ENCODE results near the gene IL1A. TPM values are rescaled to one million over a fixed set of nuclear protein-coding genes. Genes with fewer than 3 reads are reported as not detected.

The IL1A gene
- total RNA-seq, 2 experiments from 2014 or later: 0.16 to 0.20 TPM

DNA sequence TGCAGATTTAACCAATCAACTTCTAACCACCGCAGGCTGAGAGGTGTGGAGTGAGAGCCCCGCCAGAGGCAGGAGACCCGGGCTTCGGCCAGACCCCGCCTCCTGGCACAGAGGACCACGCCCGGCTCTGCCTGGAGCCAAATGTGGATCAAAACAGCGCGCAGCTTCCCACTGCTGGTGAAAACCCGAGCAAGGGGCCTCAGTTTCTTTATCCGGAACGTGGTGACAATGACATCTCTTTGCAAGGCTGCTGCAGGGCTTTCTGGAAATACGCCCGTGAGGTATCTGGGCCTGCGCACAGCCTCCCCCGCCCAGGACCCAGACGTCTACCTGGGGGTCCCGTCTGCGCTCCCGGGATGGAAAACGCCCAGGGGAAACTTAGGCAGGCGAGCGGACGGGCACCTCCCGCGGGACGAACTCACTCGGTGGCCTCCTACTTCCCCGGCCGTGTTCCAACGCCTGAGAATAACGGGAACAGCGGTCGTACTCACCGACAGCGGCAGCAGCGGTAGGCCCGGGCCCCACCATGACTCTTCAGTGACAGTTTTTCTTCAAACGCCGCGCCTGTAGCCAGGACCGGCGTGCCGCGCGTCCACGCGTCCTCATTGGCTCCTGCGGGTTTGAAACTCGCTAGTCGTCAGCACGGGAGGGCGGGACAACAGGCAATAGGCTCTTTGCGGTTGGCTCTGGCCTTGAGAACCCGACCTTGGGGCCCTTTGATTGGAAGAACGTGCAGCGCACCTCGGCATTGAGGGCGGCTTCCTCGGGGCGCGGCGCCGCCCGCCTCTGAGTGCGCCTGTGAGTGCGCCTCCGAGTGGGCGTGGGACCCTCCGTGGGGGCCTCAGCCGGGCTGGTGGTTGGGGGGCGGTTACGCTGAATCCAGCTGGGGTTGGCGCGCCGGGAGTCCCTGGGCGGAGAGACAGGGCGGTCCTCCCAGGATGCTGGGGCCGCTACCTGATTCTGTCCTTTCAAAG, 19.9 kb downstream of the IL1A start, which contains the start of gene CKAP2L:
CKAP2L (minus strand) TSS at position 539 of the 974 bp plus-strand sequence; CDS start at position 528, 11 bp downstream.
- Mint-ChIP-seq H3K9me3 (no peaks in the 10 kb centered on the region), H3K27ac (peak within 1 kb of the TSS; percentile 89), H3K27me3 (no peaks in the 10 kb centered on the region), H3K4me3 (peak within 1 kb of the TSS; percentile 97), H3K4me1 (peaks cover 8% of the 10 kb centered on the region), H3K36me3 (peaks cover 10% of the 10 kb centered on the region)
- DNase-seq: peak; percentile 95

DNA sequence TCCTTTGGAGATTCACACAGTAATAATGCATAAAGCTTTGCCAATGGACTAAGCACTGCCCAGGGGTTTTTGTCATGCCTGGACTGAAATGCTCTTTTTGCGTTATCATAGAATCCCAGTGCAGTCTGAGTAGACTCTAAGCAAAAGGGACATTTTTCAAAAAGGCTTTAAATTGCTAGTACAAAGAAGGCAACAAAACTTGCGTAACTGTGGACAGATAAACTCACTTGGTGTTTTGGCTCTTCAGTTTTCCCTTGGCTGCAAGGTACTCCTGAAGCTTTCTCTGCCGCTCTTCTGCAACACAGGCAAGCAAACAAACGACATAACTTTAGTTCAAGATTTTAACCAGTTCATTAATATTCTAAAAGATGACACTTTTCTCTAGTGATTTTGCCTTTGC, 22.0 kb downstream of the IL1A start:
- H3K27ac Mint-ChIP-seq: no peak overlapping the region
- peaks cover 10% of the 10 kb centered on the region for H3K36me3 Mint-ChIP-seq
- peaks cover 3% of the 10 kb centered on the region for H3K4me1 Mint-ChIP-seq

DNA sequence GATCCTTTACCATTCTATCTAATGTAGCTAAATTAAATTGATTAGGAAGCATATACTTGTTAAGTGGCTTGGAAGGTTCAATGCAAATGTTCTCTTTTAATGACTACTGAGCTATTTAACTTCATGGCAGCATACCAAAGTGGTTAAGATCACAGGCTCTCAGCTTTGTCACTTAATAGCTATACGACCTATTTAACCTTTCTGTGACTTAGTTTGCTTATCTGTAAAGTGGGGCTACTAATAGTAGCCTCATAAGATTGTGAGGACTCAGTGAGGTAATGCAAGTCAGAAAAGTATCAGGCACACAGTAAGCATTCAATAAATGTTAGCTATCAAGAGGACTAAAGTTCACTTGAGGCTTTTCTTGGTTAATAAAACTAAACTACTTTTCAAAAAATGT, 24.1 kb downstream of the IL1A start:
- H3K4me1 Mint-ChIP-seq: peaks cover 1% of the 10 kb centered on the region
- no peak overlapping the region for H3K27ac Mint-ChIP-seq
- no peaks in the 10 kb centered on the region for H3K27me3 Mint-ChIP-seq
- no peaks in the 10 kb centered on the region for H3K9me3 Mint-ChIP-seq
- H3K4me3 Mint-ChIP-seq: no peak overlapping the region
- no peak for DNase-seq
- H3K36me3 Mint-ChIP-seq: peaks cover 19% of the 10 kb centered on the region

More for the DNA sequence above, 22.0 kb downstream of the IL1A start:
- Mint-ChIP-seq H3K27me3 (no peaks in the 10 kb centered on the region), H3K9me3 (no peaks in the 10 kb centered on the region), H3K4me3 (no peak overlapping the region)
- no peak for DNase-seq

DNA sequence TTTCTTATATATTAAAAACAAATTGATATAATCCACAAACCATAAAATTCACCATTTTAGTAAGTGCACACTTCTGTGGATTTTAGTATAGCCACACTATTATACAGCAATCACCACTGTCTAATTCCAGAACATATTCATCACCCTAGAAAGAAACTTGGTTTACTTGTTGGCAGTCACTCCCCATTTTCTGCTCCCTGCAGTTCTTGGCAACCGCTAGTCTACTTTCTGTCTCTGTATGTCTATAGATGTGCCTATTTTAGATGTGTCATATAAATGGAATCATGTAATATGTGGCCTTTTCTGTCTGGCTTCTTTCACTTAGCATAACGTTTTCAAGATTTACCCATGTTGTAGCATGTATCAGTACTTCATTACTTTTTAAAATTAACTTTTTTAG, 25.6 kb downstream of the IL1A start:
- H3K9me3 Mint-ChIP-seq: no peaks in the 10 kb centered on the region
- H3K27me3 Mint-ChIP-seq: no peaks in the 10 kb centered on the region
- H3K4me1 Mint-ChIP-seq: no peaks in the 10 kb centered on the region

DNA sequence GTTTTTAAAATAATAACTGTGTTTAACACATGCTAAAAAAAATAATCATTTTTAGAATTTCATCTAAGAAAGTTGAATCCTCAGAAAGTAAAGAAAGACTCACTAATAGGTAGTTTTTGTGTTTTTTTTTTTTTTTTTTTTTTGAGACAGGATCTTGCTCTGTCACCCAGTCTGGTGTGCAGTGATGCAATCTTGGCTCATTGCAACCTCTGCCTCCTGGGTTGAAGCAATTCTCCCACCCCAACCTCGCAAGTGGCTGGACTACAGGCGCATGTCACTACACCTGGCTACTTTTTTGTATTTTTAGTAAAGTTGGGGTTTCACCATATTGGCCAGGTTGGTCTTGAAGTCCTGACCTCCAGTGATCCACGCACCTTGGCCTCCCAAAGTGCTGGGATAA, 27.0 kb downstream of the IL1A start:
- H3K4me3 Mint-ChIP-seq: no peak overlapping the region

More for the DNA sequence above, 25.6 kb downstream of the IL1A start:
- H3K27ac Mint-ChIP-seq: no peak overlapping the region
- no peak for DNase-seq
- no peak overlapping the region for H3K4me3 Mint-ChIP-seq
- H3K36me3 Mint-ChIP-seq: peaks cover 30% of the 10 kb centered on the region

DNA sequence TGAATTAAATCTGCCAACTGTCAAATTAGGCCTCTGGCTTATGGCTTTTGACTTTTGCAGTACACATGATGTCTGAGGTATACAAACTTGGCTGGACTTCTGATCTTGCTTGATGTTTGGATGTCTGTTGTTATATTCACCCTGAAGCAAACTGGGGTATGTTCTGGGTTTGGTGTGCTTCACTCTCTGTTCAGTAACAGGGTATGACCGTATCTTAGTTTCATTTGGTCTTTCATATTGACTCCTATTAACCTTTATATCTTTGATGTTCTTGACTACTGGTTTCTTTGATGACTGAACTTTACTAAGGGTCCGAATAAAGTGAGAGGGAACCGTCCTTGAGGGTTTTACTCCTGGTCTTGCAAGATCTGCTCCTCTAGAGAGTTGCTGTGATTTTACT, 28.1 kb downstream of the IL1A start:
- no peak overlapping the region for H3K27ac Mint-ChIP-seq
- no peak for DNase-seq
- no peaks in the 10 kb centered on the region for H3K9me3 Mint-ChIP-seq
- no peaks in the 10 kb centered on the region for H3K27me3 Mint-ChIP-seq
- peaks cover 3% of the 10 kb centered on the region for H3K4me1 Mint-ChIP-seq
- H3K36me3 Mint-ChIP-seq: peaks cover 29% of the 10 kb centered on the region
- H3K4me3 Mint-ChIP-seq: no peak overlapping the region

More for the DNA sequence above, 27.0 kb downstream of the IL1A start:
- Mint-ChIP-seq H3K27me3 (no peaks in the 10 kb centered on the region), H3K27ac (no peak overlapping the region), H3K4me1 (peaks cover 3% of the 10 kb centered on the region), H3K36me3 (peaks cover 31% of the 10 kb centered on the region), H3K9me3 (no peaks in the 10 kb centered on the region)
- no peak for DNase-seq

DNA sequence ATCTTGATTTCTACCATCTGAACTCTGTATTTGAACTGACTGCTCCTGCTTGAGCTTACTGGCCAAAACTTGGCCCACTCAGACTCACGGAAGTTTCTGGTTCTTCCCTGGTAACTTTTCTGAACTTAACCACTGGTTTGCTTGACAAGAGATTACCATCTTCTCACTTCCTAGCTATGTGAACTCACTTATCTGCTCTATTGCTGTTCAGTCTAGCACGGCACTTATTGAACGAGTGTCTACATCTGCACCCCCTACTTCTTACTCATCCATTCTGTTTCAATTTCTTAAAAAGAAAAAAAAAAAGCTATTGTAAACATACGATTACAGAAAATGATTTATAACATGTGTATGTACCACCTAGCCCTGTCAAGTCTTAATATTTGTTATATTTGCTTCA, 28.8 kb downstream of the IL1A start:
- no peak overlapping the region for H3K27ac Mint-ChIP-seq
- H3K4me1 Mint-ChIP-seq: peaks cover 3% of the 10 kb centered on the region
- DNase-seq: no peak
- H3K27me3 Mint-ChIP-seq: no peaks in the 10 kb centered on the region
- H3K36me3 Mint-ChIP-seq: peaks cover 29% of the 10 kb centered on the region
- H3K4me3 Mint-ChIP-seq: no peak overlapping the region
- no peaks in the 10 kb centered on the region for H3K9me3 Mint-ChIP-seq

DNA sequence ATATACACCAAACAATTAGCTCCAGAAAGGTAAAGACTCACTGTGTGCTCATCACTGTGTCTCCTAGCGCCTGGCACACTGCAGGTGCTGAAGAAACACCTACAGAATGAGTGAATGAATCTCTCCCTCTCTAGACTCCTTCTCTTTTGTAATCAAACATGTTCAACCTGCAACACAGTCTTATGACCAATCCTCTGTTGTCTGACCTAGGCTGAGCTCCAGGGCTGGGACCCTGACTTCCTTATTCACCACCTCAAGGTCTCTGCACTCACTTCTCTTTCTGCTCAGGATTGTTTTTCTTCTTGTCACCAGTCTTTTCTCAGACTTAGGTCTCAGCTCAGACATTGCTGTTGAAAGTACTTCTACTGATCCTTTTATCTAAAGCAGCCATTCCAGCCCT, 29.7 kb downstream of the IL1A start:
- Mint-ChIP-seq H3K27me3 (no peaks in the 10 kb centered on the region), H3K4me1 (peaks cover 9% of the 10 kb centered on the region), H3K36me3 (peaks cover 32% of the 10 kb centered on the region), H3K9me3 (no peaks in the 10 kb centered on the region), H3K27ac (no peak overlapping the region), H3K4me3 (no peak overlapping the region)
- no peak for DNase-seq

DNA sequence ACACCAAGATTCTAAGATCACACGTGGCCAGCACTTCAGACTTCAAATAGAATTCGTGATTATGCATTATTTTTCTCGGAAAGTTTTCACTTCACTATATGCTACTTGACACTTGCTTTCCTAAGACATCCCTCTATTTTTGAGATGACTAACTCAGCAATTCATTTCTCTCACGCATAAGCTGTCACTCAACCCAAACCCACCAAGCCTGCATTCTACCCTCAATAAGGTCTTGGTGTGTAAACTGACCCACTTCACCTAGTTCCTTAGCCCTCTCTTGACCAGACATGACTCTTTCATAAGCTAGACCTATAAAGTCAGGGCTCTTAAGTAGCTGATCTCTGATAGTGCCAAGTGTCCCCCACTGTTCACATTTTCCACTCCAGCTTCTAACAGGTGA, 31.6 kb downstream of the IL1A start:
- Mint-ChIP-seq H3K27ac (no peak overlapping the region), H3K36me3 (peaks cover 32% of the 10 kb centered on the region), H3K27me3 (no peaks in the 10 kb centered on the region), H3K9me3 (no peaks in the 10 kb centered on the region), H3K4me1 (peaks cover 9% of the 10 kb centered on the region), H3K4me3 (no peak overlapping the region)
- DNase-seq: no peak

DNA sequence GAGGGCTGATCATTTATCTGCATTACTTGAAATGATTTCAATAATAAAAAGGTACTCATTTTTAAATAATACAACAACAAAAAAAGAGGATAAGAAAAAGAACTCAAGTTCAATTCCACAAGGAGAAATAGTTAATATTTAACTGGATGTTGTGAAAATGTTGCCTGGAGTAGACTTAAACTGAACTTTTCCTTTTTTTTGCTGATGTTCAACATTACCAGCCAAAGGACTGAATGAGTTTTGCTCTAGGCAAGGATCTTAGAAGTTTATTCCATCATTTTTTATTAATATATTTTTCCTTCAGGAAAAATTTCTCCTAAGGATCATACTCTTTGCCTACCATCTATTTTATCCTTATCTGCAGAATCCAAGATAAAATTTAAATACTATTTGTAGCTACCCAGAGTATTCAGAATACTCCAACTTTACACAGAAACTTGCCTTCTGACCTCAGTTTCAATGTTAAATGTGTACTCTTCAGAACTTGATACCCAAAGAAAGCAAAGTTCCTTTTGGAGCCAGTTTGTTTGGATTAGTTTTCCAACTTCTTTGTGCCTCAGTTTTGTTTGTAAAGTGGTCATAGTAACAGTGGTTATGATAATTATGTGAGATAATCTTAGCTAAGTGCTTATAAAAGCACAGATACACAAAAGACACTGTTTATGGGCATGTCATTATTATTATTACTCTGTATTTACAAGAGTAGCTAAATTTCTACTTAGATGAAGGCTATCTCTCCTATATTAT, 32.7 kb downstream of the IL1A start:
- H3K27ac Mint-ChIP-seq: no peak overlapping the region
- no peaks in the 10 kb centered on the region for H3K9me3 Mint-ChIP-seq
- peaks cover 9% of the 10 kb centered on the region for H3K4me1 Mint-ChIP-seq
- no peak for DNase-seq
- no peak overlapping the region for H3K4me3 Mint-ChIP-seq
- H3K36me3 Mint-ChIP-seq: peaks cover 33% of the 10 kb centered on the region
- no peaks in the 10 kb centered on the region for H3K27me3 Mint-ChIP-seq

DNA sequence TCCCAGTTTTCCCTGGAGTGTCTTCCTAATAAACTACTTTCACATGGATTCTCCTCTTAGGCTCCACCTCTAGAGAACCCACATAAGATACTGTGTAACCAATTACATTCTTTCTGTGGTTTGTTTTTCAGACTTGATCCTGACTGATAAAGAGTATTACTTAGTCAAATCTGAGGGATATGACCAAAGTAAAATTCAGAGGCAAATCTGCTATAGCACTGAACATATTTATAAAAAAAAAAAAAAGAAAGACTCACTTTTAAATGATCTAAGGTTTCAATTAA, 33.8 kb downstream of the IL1A start:
- no peaks in the 10 kb centered on the region for H3K27me3 Mint-ChIP-seq
- H3K9me3 Mint-ChIP-seq: no peaks in the 10 kb centered on the region
- H3K4me1 Mint-ChIP-seq: peaks cover 9% of the 10 kb centered on the region
- H3K4me3 Mint-ChIP-seq: no peak overlapping the region
- DNase-seq: no peak
- H3K27ac Mint-ChIP-seq: no peak overlapping the region
- peaks cover 29% of the 10 kb centered on the region for H3K36me3 Mint-ChIP-seq

DNA sequence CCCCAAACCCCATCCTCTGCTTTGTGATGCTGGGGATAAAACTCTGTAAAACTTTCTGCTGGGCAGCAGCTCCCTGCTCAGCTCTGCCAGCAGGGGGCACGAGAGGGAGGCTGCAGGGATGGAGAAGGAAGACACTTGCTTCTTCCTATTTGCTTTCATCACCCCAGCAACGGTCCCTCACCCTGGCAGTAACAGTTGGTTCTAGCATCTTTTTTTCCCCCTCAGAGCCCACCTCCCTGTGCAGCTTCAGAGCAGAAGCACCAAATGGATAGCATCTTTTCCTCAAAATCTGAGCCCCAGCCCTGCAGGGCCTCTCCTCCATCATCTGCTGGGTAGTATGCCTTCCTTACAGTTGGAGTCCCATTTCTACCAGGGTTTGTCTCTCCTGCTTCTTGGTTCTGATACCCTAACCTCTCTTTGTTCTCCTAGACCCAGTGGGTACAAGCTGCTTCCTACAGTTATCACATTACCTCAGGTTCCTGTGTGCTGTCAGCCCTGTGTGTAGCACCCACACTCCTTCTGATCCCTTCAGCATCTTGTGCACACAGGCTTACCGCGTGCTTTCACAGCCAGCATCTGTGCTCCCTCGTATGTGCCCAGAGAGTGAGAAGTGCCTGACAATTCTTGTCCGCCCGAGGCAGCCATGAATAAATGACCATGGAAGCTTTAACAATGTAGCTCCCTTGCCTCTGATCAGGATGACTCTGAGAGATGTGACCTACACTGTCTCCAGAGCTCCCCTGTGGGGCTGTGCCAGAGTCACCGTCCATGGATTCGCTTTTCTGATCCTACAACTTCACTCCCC, 34.3 kb downstream of the IL1A start:
- no peak overlapping the region for H3K4me3 Mint-ChIP-seq

DNA sequence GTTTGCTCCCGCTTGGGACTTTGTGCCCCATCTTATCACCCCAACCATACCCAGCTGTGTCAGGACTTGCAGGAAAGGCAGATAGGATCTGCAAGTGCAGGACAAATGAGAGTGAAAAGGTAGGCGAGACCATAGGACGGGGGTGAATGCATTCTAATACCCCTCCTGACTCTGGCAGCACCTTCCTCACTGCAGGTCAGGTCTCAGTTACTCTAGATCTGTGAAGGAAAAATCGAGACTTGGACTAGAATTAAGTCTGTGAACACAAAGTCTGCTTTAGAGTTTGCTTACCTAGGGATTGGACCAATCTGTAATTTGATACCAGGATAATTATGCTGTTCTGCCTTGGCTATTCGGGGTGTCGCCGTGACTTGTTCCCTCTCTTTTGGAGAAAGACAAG, 43.8 kb downstream of the IL1A start:
- H3K36me3 Mint-ChIP-seq: peaks cover 24% of the 10 kb centered on the region
- H3K4me1 Mint-ChIP-seq: no peaks in the 10 kb centered on the region
- no peaks in the 10 kb centered on the region for H3K27me3 Mint-ChIP-seq
- H3K4me3 Mint-ChIP-seq: no peak overlapping the region
- no peak overlapping the region for H3K27ac Mint-ChIP-seq
- no peak for DNase-seq
- no peaks in the 10 kb centered on the region for H3K9me3 Mint-ChIP-seq

More for the DNA sequence above, 34.3 kb downstream of the IL1A start:
- H3K36me3 Mint-ChIP-seq: peaks cover 25% of the 10 kb centered on the region
- DNase-seq: peak; percentile 81
- peaks cover 9% of the 10 kb centered on the region for H3K4me1 Mint-ChIP-seq
- no peak overlapping the region for H3K27ac Mint-ChIP-seq
- H3K9me3 Mint-ChIP-seq: no peaks in the 10 kb centered on the region
- H3K27me3 Mint-ChIP-seq: no peaks in the 10 kb centered on the region

DNA sequence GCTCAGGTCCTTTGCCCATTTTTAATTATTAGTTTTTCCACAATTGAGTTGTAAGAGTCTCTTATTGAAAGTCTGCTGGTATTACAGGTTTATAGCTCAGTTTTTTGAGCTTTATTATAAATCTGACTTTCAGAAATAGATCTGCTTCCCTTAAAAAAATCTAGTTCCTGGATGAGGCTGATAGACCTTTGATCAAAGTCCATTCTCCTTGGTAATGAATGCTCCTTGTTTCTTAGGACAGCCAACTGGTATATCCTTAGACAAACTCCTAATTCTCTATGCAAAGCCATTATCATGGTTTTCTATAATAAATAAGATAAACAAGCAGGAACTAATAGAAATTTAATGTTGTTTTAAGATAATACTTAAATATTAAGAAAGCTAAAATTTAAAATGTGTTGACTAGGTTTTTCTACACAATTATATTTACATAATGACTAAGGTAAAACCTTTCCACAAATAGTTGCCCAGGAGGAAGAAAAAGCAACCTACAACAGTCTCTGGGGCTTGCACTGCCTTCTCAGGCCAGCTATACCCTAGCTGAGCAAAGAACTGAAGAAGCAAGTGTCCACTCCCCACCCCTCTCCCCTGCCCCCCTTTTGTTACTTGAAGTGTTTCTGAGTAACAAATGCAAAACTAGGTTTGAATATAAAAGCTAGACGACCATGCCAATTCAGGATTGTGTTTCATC, 46.6 kb downstream of the IL1A start:
- H3K4me1 Mint-ChIP-seq: no peaks in the 10 kb centered on the region
- no peak overlapping the region for H3K27ac Mint-ChIP-seq
- H3K27me3 Mint-ChIP-seq: peaks cover 3% of the 10 kb centered on the region
- peaks cover 22% of the 10 kb centered on the region for H3K36me3 Mint-ChIP-seq
- DNase-seq: no peak
- H3K9me3 Mint-ChIP-seq: no peaks in the 10 kb centered on the region
- no peak overlapping the region for H3K4me3 Mint-ChIP-seq
